Endothelial cell of umbilical vein (primary cell): Measurements from ENCODE around the gene UBXN1. TPM values are rescaled to one million over a fixed set of nuclear protein-coding genes. Genes with fewer than 3 reads are reported as not detected.

ENCODE experiments used
- BruUV-seq: library from RNA; stranded (reverse); fragments of 400-500 nt; replicated peaks from 2 replicates; lab custom pipeline; 2021; lab: Mats Ljungman, UMichigan
- CTCF ChIA-PET: fragments of 300-600, 350-600 bp; sonication (Branson Sonifier 250); formaldehyde crosslinking; loops from one replicate; lab custom pipeline; 2021; ENCODE audit warnings: antibody characterized with exemption, inconsistent platforms; lab: Charles Lee
- POLR2A ChIA-PET: fragments of 300-600, 350-600 bp; sonication (Branson Sonifier 250); formaldehyde crosslinking; loops from one replicate; lab custom pipeline; 2021; ENCODE audit warnings: antibody characterized with exemption, inconsistent platforms; lab: Charles Lee
- DNase-seq: peaks from one replicate; pipeline ENCODE4 v3.0.0-alpha.2; 2011; ENCODE audit warnings: low read depth, low spot score
- FAIRE-seq: peaks from 2 replicates; lab custom pipeline; 2011; peaks lifted over from hg19 to GRCh38; lab: Jason Lieb, UNC
- H2AFZ ChIP-seq: 2 replicates; pipeline ENCODE4 v1.6.0; 2012; ENCODE audit warnings: low read depth, low read length, control low read depth, inconsistent platforms
- H3K27ac ChIP-seq: 2 replicates; pipeline ENCODE4 v1.5.1; 2011; ENCODE audit warnings: low read depth, mild to moderate bottlenecking, control low read depth, low read length, moderate library complexity; ENCODE audit not compliant: insufficient read depth
- H3K27me3 ChIP-seq, 2 experiments: 2 replicates each; pipeline versions ENCODE4 v1.6.0 to v1.6.1; 2011; ENCODE audit warnings: low read length in 2 of 2, mixed read lengths in 1 of 2; ENCODE audit not compliant: control insufficient read depth in 2 of 2, insufficient read depth in 2 of 2
- H3K36me3 ChIP-seq, 2 experiments: 2 replicates in 1 of 2; 3 replicates in 1 of 2; pipeline ENCODE4 v1.5.1; 2011; ENCODE audit warnings: low read length in 2 of 2, mild to moderate bottlenecking in 1 of 2, moderate library complexity in 1 of 2; ENCODE audit not compliant: control insufficient read depth in 2 of 2, insufficient read depth in 2 of 2; ENCODE audit errors: extremely low read depth in 1 of 2
- H3K4me1 ChIP-seq: 3 replicates; pipeline ENCODE4 v1.5.1; 2011; ENCODE audit warnings: mild to moderate bottlenecking, low read length; ENCODE audit not compliant: control insufficient read depth, insufficient read depth; ENCODE audit errors: extremely low read depth
- H3K4me2 ChIP-seq: 2 replicates; pipeline ENCODE4 v1.6.1; 2011; ENCODE audit warnings: low read length, control low read depth, mixed read lengths; ENCODE audit not compliant: insufficient read depth
- H3K4me3 ChIP-seq, 3 experiments: fragments of 200-600 bp in 1 of 3; sonication (generic), shearing (Covaris generic) in 1 of 3; replicated peaks in 1 of 3; 2 replicates each; pipeline ENCODE4 v1.5.1; 2011 to 2016; ENCODE audit warnings: control low read depth in 3 of 3, low read length in 3 of 3, mild to moderate bottlenecking in 2 of 3, inconsistent platforms in 1 of 3, low read depth in 1 of 3, moderate library complexity in 1 of 3; ENCODE audit not compliant: insufficient read depth in 1 of 3
- H3K79me2 ChIP-seq: 2 replicates; pipeline ENCODE4 v1.6.0; 2012; ENCODE audit warnings: low read length, inconsistent platforms; ENCODE audit not compliant: control insufficient read depth, insufficient read depth
- H3K9ac ChIP-seq: replicated peaks from 2 replicates; pipeline ENCODE3; 2011; ENCODE audit warnings: low read length, control low read depth; ENCODE audit not compliant: insufficient read depth; ENCODE audit errors: extremely low read depth
- H3K9me1 ChIP-seq: replicated peaks from 3 replicates; pipeline ENCODE4 v1.6.0; 2011; ENCODE audit warnings: mild to moderate bottlenecking, low read length; ENCODE audit not compliant: control insufficient read depth, insufficient read depth; ENCODE audit errors: extremely low read depth
- H3K9me3 ChIP-seq: replicated peaks from 2 replicates; pipeline ENCODE4 v1.5.1; 2012; ENCODE audit warnings: low read length, inconsistent platforms; ENCODE audit not compliant: control insufficient read depth, insufficient read depth
- H4K20me1 ChIP-seq: replicated peaks from 2 replicates; pipeline ENCODE3; 2011; ENCODE audit warnings: mild to moderate bottlenecking, low read length; ENCODE audit not compliant: control insufficient read depth, insufficient read depth; ENCODE audit errors: extremely low read depth
- EZH2 ChIP-seq: IDR thresholded peaks from 2 replicates; pipeline ENCODE4 v1.6.1; 2012; ENCODE audit warnings: borderline replicate concordance, low read depth, mild to moderate bottlenecking, moderate library complexity, low read length, inconsistent platforms; ENCODE audit not compliant: severe bottlenecking
- JUN ChIP-seq: IDR thresholded peaks from 2 replicates; pipeline ENCODE4 v1.6.1; 2011; ENCODE audit warnings: borderline replicate concordance, low read depth; ENCODE audit not compliant: insufficient read length, insufficient read depth
- POLR2A ChIP-seq: IDR thresholded peaks from 2 replicates; pipeline ENCODE4 v1.6.1; 2012; ENCODE audit warnings: low read depth, mild to moderate bottlenecking, control low read depth, low read length
- POLR2AphosphoS5 ChIP-seq: IDR thresholded peaks from 2 replicates; pipeline ENCODE4 v1.6.1; 2012; ENCODE audit warnings: low read depth, mild to moderate bottlenecking, control low read depth, low read length, moderate library complexity; ENCODE audit not compliant: insufficient read depth
- dilution Hi-C: fragments of 300-500 bp; cut with MboI; formaldehyde crosslinking; loops from one replicate; pipeline ENCODE4 v1.15.0; 2019; ENCODE audit warnings: low sequenced_read_pairs; ENCODE audit not compliant: extremely low pct_ligation_motif_present
- intact Hi-C: fragments of 100-400 bp; cut with micrococcal nuclease; formaldehyde crosslinking; loops from one replicate; pipeline ENCODE4 v1.10.0; 2022
- polyA plus RNA-seq, 4 experiments: library from polyadenylated mRNA; depleted of rRNA in 3 of 4; stranded (reverse) in 3 of 4; unstranded in 1 of 4; fragments of >200 nt; gene quantifications; 2 replicates each; pipeline versions ENCODE4 v1.2.1 to v1.2.3, GENCODE V29; 2011 to 2012; ENCODE audit warnings: missing spikeins in 1 of 4
- total RNA-seq: library from RNA; stranded (reverse); gene quantifications from 2 replicates; pipeline ENCODE4 v1.2.3, GENCODE V29; 2021

Gene UBXN1
- total and polyA plus RNA-seq, 2 donors (not counting 3 experiments of a cell fraction or from before 2014, with no cell fraction given), result 113 to 114 TPM

DNA sequence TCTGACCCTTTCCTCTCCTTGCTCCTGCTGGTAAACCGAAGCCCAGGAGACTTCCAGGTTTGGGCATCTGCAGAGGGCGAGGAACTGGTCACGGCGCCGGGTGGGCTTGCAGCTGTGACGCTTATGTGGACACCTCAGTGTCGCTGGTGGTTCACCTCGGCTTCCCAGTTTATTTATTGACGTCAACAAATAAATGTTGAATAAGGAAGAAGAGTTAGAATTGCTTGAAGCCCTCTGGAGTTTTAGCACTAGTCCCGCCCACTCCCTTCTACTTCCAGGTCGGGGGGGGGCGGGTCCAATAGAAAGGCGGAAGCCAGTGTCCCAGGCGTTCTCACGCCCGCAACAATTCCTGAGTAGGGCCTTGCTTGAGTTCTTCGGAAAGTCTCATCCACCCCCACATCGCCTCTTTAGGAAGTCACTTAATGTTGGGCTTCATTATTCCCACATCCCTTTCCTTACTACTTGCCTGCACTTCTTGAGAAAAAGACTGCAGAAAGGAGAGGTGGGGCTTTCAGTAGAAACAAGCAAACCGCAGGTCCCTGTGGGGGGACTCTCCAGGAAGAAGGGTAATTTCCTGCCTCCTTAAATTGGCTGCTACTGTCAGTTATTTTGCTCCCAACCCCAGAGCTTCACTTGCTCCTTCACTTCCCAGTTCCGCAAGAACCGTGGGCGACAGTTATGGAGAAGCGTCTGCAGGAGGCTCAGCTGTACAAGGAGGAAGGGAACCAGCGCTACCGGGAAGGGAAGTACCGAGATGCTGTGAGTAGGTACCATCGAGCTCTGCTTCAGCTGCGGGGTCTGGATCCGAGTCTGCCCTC is 49.5 kb upstream of the UBXN1 start, which contains the start of gene TTC9C:
Gene TTC9C, plus strand, starts transcription at position 316 of the 818 bp plus-strand sequence. Its CDS starts 363 bp downstream, at position 679.
- H3K9me3 ChIP-seq, result no peaks in the 10 kb centered on the region
- H4K20me1 ChIP-seq, result no peaks in the 10 kb centered on the region
- H3K4me3 ChIP-seq, result peak within 1 kb of the TSS; percentile 71 to 99 (median 94)
- dilution Hi-C loops, result no loop called here
- H3K79me2 ChIP-seq, result peaks cover 71% of the 10 kb centered on the region
- FAIRE-seq, result peak; percentile 55
- peaks cover 15% of the 10 kb centered on the region for H3K4me1 ChIP-seq
- ChIA-PET CTCF (interaction anchor here (1.0 to 4.5 kb wide), 6 partner anchors 13 to 153 kb away, joined by 3 to 39 read pairs (median 7); partner anchors contain the start of genes SLC3A2, TAF6L, TMEM179B and ZBTB3), POLR2A (interaction anchor here (1.0 to 3.2 kb wide), 6 partner anchors 33 to 153 kb away, joined by 3 to 25 read pairs (median 6); partner anchors contain the start of genes C11orf98, CSKMT, POLR2G and SLC3A2)
- TF ChIP-seq EZH2, result no peak
- peak; percentile 70 for TF ChIP-seq POLR2A
- TF ChIP-seq POLR2AphosphoS5, result peak; percentile 45
- no peak for TF ChIP-seq JUN
- H2AFZ ChIP-seq, result peak within 1 kb of the TSS; percentile 86
- peak within 1 kb of the TSS; percentile 93 for H3K4me2 ChIP-seq
- H3K27me3 ChIP-seq, result no peaks in the 10 kb centered on the region
- H3K9me1 ChIP-seq, result no peaks in the 10 kb centered on the region
- peaks cover 0 to 14% of the 10 kb centered on the region in 2 experiments for H3K36me3 ChIP-seq
- H3K9ac ChIP-seq, result peak within 1 kb of the TSS; percentile 82
- DNase-seq, result peak; percentile 88
- BruUV-seq, result TSS peak; percentile 71
- H3K27ac ChIP-seq, result peak within 1 kb of the TSS; percentile 67
- intact Hi-C loops, result loop anchor here (1.0 to 5.0 kb wide), 5 partner anchors 25 to 154 kb away; partner anchors contain the start of genes POLR2G and SLC3A2

DNA sequence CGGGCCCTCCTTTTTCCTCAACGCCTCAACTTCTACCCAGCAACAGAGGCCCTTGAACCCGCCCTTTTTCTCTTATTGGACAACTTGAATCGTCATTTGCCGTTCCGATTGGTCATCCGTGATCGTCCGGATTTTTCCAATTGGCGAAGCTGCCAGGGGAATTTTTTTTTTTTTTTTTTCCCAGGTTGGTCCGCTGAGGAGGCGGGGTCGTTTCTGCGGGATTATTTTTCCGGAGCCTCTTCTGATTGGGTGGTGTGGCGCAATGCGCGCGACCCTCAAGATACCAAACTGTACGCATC is 48.9 kb upstream of the UBXN1 start:
- Histone ChIP-seq H3K4me1 (peaks cover 15% of the 10 kb centered on the region), H2AFZ (peak overlapping the region; percentile 86), H3K4me2 (peak overlapping the region; percentile 93), H3K27me3 (no peaks in the 10 kb centered on the region), H3K9ac (peak overlapping the region; percentile 82), H3K4me3 (peak overlapping the region; percentile 71 to 99 (median 94)), H3K79me2 (peaks cover 69% of the 10 kb centered on the region), H3K27ac (peak overlapping the region; percentile 67), H3K9me1 (no peaks in the 10 kb centered on the region), H3K36me3 (peaks cover 1 to 12% of the 10 kb centered on the region in 2 experiments), H4K20me1 (no peaks in the 10 kb centered on the region), H3K9me3 (no peaks in the 10 kb centered on the region)
- intact Hi-C loops, result loop anchor here (1.0 to 5.0 kb wide), 11 partner anchors 19 to 154 kb away; partner anchors contain the start of genes GANAB, POLR2G, SLC3A2 and TAF6L
- FAIRE-seq (no peak), DNase-seq (peak; percentile 98)
- dilution Hi-C loops, result no loop called here
- BruUV-seq, result no TSS peak
- CTCF ChIA-PET, result interaction anchor here (1.0 to 4.5 kb wide), 7 partner anchors 14 to 153 kb away, joined by 3 to 39 read pairs (median 5); partner anchors contain the start of genes SLC3A2, TAF6L, TMEM179B and ZBTB3
- no peak for TF ChIP-seq JUN
- POLR2A ChIA-PET, result interaction anchor here (0.7 to 3.2 kb wide), 13 partner anchors 9 to 154 kb away, joined by 3 to 25 read pairs (median 5); partner anchors contain the start of genes C11orf98, CSKMT, EEF1G and GANAB
